Measurements from ENCODE around the gene IQSEC2. TPM values are rescaled to one million over a fixed set of nuclear protein-coding genes. Genes with fewer than 3 reads are reported as not detected.

The IQSEC2 gene
- total RNA-seq, 2 donors from 2014 or later, result 8.3 to 9.4 TPM

GRCh38 chrX:53253293-53254020 lies 27.9 kb downstream of the IQSEC2 start:
- peak; percentile 5 for DNase-seq (ENCODE audit: low spot score)
- intact Hi-C loops (cut with DNase I), result no loop called here

GRCh38 chrX:53251307-53251706 lies 30.1 kb downstream of the IQSEC2 start:
- intact Hi-C loops (cut with DNase I), result no loop called here
- no peak for DNase-seq (ENCODE audit: low spot score)

- DNase-seq (ENCODE audit: low spot score), result no peak
Observed at GRCh38 chrX:53250556-53250955, 30.8 kb downstream of the IQSEC2 start.

GRCh38 chrX:53249408-53250042 lies 31.9 kb downstream of the IQSEC2 start:
- intact Hi-C loops (cut with DNase I), result loop anchor here in 1 of 2 donors (1.0 kb wide), 1 partner anchor 46 kb away; no protein-coding TSS in a partner anchor
- no peak for DNase-seq (ENCODE audit: low spot score)

More at GRCh38 chrX:53250556-53250955, 30.8 kb downstream of the IQSEC2 start:
- intact Hi-C loops (cut with DNase I), result no loop called here

- no peak for DNase-seq (ENCODE audit: low spot score)
- intact Hi-C loops (cut with DNase I), result no loop called here
Observed at GRCh38 chrX:53247928-53248327, 33.5 kb downstream of the IQSEC2 start.

GRCh38 chrX:53246231-53246630 lies 35.2 kb downstream of the IQSEC2 start:
- DNase-seq (ENCODE audit: low spot score), result no peak
- intact Hi-C loops (cut with DNase I), result no loop called here

GRCh38 chrX:53244610-53245009 lies 36.8 kb downstream of the IQSEC2 start:
- DNase-seq (ENCODE audit: low spot score), result no peak
- intact Hi-C loops (cut with DNase I), result no loop called here

GRCh38 chrX:53242310-53242709 lies 39.1 kb downstream of the IQSEC2 start:
- intact Hi-C loops (cut with DNase I), result no loop called here
- no peak for DNase-seq (ENCODE audit: low spot score)

GRCh38 chrX:53241558-53241957 lies 39.8 kb downstream of the IQSEC2 start:
- DNase-seq (ENCODE audit: low spot score), result no peak
- intact Hi-C loops (cut with DNase I), result no loop called here

- no peak for DNase-seq (ENCODE audit: low spot score)
- intact Hi-C loops (cut with DNase I), result no loop called here
Observed at GRCh38 chrX:53239474-53239873, 41.9 kb downstream of the IQSEC2 start.

- DNase-seq (ENCODE audit: low spot score), result no peak
Observed at GRCh38 chrX:53237056-53237455, 44.3 kb downstream of the IQSEC2 start.

GRCh38 chrX:53236025-53236679 lies 45.2 kb downstream of the IQSEC2 start:
- intact Hi-C loops (cut with DNase I), result no loop called here
- no peak for DNase-seq (ENCODE audit: low spot score)

More at GRCh38 chrX:53237056-53237455, 44.3 kb downstream of the IQSEC2 start:
- intact Hi-C loops (cut with DNase I), result no loop called here

- intact Hi-C loops (cut with DNase I), result no loop called here
- DNase-seq (ENCODE audit: low spot score), result peak; percentile 82
Observed at GRCh38 chrX:53235566-53235965, 45.8 kb downstream of the IQSEC2 start.

GRCh38 chrX:53234484-53234883 lies 46.9 kb downstream of the IQSEC2 start:
- peak; percentile 70 for DNase-seq (ENCODE audit: low spot score)
- intact Hi-C loops (cut with DNase I), result no loop called here

GRCh38 chrX:53233536-53233935 lies 47.8 kb downstream of the IQSEC2 start:
- DNase-seq (ENCODE audit: low spot score), result peak; percentile 69
- intact Hi-C loops (cut with DNase I), result no loop called here

GRCh38 chrX:53230116-53230515 lies 51.3 kb downstream of the IQSEC2 start:
- intact Hi-C loops (cut with DNase I), result no loop called here
- no peak for DNase-seq (ENCODE audit: low spot score)

GRCh38 chrX:53227224-53227765 lies 54.1 kb downstream of the IQSEC2 start:
- DNase-seq (ENCODE audit: low spot score), result peak; percentile 78
- intact Hi-C loops (cut with DNase I), result no loop called here

GRCh38 chrX:53224860-53225797 lies 56.3 kb downstream of the IQSEC2 start, which contains the start of gene KDM5C:
Gene KDM5C (minus strand): TSS chrX:53225207. CDS start chrX:53224889, 318 bp downstream.
- DNase-seq (ENCODE audit: low spot score), result peak; percentile 98
- intact Hi-C loops (cut with DNase I), result no loop called here

Measured in posterior vena cava (tissue), 2 donors.